Measurements from ENCODE around the gene ZBTB47. TPM values are rescaled to one million over a fixed set of nuclear protein-coding genes. Genes with fewer than 3 reads are reported as not detected.

ZBTB47 gene
- total RNA-seq, 1 donor from 2014 or later = 4.4 TPM

DNA sequence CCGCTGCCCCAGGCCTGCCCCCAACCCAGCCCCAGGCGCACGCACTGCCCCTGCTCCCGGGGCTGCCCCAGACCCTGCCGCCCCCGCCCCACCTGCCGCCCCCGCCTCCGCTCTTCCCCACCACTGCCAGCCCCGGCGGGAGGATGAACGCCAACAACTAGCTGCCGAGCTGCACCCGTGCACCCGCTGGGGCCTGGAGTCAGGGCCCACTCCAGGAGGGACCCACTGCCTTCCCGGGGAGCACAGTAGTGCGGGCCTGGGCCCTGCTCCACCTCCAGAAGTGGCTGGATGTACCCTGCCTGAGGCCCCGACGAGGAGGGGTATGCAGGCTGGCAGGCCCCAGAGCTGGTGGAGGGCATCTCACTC, 10.9 kb downstream of the ZBTB47 start:
- Mint-ChIP-seq H3K4me1 (peaks cover 9% of the 10 kb centered on the region), H3K27me3 (ENCODE audit: insufficient read depth, low read depth) (peaks cover 4% of the 10 kb centered on the region)

GRCh38 chr3:42665050-42665878, 11.8 kb downstream of the ZBTB47 start:
- Mint-ChIP-seq H3K4me3 (no peak overlapping the region), H3K9me3 (peaks cover 7% of the 10 kb centered on the region), H3K36me3 (peaks cover 3% of the 10 kb centered on the region), H3K4me1 (peaks cover 7% of the 10 kb centered on the region), H3K27ac (no peak overlapping the region), H3K27me3 (ENCODE audit: insufficient read depth, low read depth) (peaks cover 4% of the 10 kb centered on the region)
- Histone ChIP-seq H3K4me3 (no peak overlapping the region), H2AFZ (replicated peaks) (no peak overlapping the region), H3K27ac (no peak overlapping the region), H3K36me3 (no peaks in the 10 kb centered on the region), H4K20me1 (ENCODE audit: low read depth) (no peaks in the 10 kb centered on the region), H3K79me2 (ENCODE audit: low read depth) (no peaks in the 10 kb centered on the region), H3K9ac (no peak overlapping the region), H3K4me1 (no peaks in the 10 kb centered on the region), H3K27me3 (no peaks in the 10 kb centered on the region), H3K4me2 (no peak overlapping the region), H3K9me3 (ENCODE audit: low read depth) (no peaks in the 10 kb centered on the region), H3F3A (ENCODE audit: low read depth) (no peaks in the 10 kb centered on the region)
- TF ChIP-seq CTCF (IDR thresholded peaks at IDR 0.05) (no peak), EZH2 (IDR thresholded peaks at IDR 0.05) (no peak), EZH2phosphoT487 (IDR thresholded peaks at IDR 0.05) (no peak)
- DNase-seq (ENCODE audit: low spot score) = no peak

More for the DNA sequence above, 10.9 kb downstream of the ZBTB47 start:
- no peaks in the 10 kb centered on the region for H3K27me3 ChIP-seq
- H3K4me3 Mint-ChIP-seq = no peak overlapping the region
- TF ChIP-seq EZH2 (IDR thresholded peaks at IDR 0.05) (no peak), EZH2phosphoT487 (IDR thresholded peaks at IDR 0.05) (no peak), CTCF (IDR thresholded peaks at IDR 0.05) (no peak)
- no peak overlapping the region for H3K9ac ChIP-seq
- H3K27ac ChIP-seq = no peak overlapping the region
- H3K36me3 Mint-ChIP-seq = peaks cover 6% of the 10 kb centered on the region
- no peak overlapping the region for H3K27ac Mint-ChIP-seq
- no peak overlapping the region for H3K4me2 ChIP-seq
- no peaks in the 10 kb centered on the region for H3K9me3 ChIP-seq (ENCODE audit: low read depth)
- no peak overlapping the region for H2AFZ ChIP-seq (replicated peaks)
- no peaks in the 10 kb centered on the region for H3K79me2 ChIP-seq (ENCODE audit: low read depth)
- no peaks in the 10 kb centered on the region for H3K4me1 ChIP-seq
- no peaks in the 10 kb centered on the region for H3K36me3 ChIP-seq
- H4K20me1 ChIP-seq (ENCODE audit: low read depth) = no peaks in the 10 kb centered on the region
- DNase-seq (ENCODE audit: low spot score) = no peak
- H3F3A ChIP-seq (ENCODE audit: low read depth) = no peaks in the 10 kb centered on the region
- H3K4me3 ChIP-seq = no peak overlapping the region
- peaks cover 7% of the 10 kb centered on the region for H3K9me3 Mint-ChIP-seq

GRCh38 chr3:42666022-42666421, 12.5 kb downstream of the ZBTB47 start:
- DNase-seq (ENCODE audit: low spot score) = no peak

More at GRCh38 chr3:42666022-42666421, 12.5 kb downstream of the ZBTB47 start:
- peaks cover 7% of the 10 kb centered on the region for H3K4me1 Mint-ChIP-seq
- peaks cover 9% of the 10 kb centered on the region for H3K9me3 Mint-ChIP-seq
- H3K36me3 ChIP-seq = no peaks in the 10 kb centered on the region
- H3K9ac ChIP-seq = no peak overlapping the region
- H3K27ac ChIP-seq = no peak overlapping the region
- H3K4me2 ChIP-seq = no peak overlapping the region
- H3K27me3 ChIP-seq = no peaks in the 10 kb centered on the region
- no peak overlapping the region for H3K4me3 ChIP-seq
- no peaks in the 10 kb centered on the region for H3K79me2 ChIP-seq (ENCODE audit: low read depth)
- H3K27me3 Mint-ChIP-seq (ENCODE audit: insufficient read depth, low read depth) = peaks cover 4% of the 10 kb centered on the region
- H3K27ac Mint-ChIP-seq = no peak overlapping the region
- H3F3A ChIP-seq (ENCODE audit: low read depth) = no peaks in the 10 kb centered on the region
- TF ChIP-seq EZH2phosphoT487 (IDR thresholded peaks at IDR 0.05) = no peak
- no peak for TF ChIP-seq EZH2 (IDR thresholded peaks at IDR 0.05)
- TF ChIP-seq CTCF (IDR thresholded peaks at IDR 0.05) = no peak
- H4K20me1 ChIP-seq (ENCODE audit: low read depth) = no peaks in the 10 kb centered on the region
- H3K9me3 ChIP-seq (ENCODE audit: low read depth) = no peaks in the 10 kb centered on the region
- peaks cover 1% of the 10 kb centered on the region for H3K36me3 Mint-ChIP-seq
- H2AFZ ChIP-seq (replicated peaks) = no peak overlapping the region
- no peak overlapping the region for H3K4me3 Mint-ChIP-seq
- no peaks in the 10 kb centered on the region for H3K4me1 ChIP-seq

Measured in neural progenitor cell (in vitro differentiated cells).